ENCODE data around the gene LCORL. TPM values are rescaled to one million over a fixed set of nuclear protein-coding genes. Genes with fewer than 3 reads are reported as not detected.
"Not testable (repeated sequence)": the region's sequence is repeated elsewhere in the genome, so short reads cannot be mapped to it uniquely, and the experiment has no call there.

LCORL gene
- total RNA-seq, 1 donor from 2014 or later = 9.5 TPM

DNA sequence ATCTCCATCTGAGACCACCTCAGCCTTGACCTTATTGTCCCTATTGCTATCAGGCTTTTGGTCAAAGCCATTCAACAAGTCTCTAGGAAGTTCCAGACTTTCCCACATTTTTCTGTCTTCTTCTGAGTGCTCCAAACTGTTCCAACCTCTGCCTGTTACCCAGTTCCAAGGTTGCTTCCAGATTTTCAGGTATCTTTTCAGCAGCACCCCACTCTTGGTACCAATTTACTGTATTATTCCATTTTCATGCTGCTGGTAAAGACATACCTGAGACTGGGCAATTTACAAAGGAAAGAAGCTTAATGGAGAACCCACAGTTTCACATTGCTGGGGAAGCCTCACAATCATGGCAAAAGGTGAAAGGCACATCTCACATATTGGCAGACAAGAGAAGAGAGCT, 159.6 kb downstream of the LCORL start:
- H3K4me3 Mint-ChIP-seq (ENCODE audit: low read depth); DNase-seq (ENCODE audit: low spot score); H3K27me3 Mint-ChIP-seq (ENCODE audit: low read depth); H3K4me1 Mint-ChIP-seq (ENCODE audit: low read depth); H3K36me3 Mint-ChIP-seq (ENCODE audit: low read depth); H3K27ac Mint-ChIP-seq; intact Hi-C loops (cut with micrococcal nuclease): not testable (repeated sequence)
- peaks cover 19% of the 10 kb centered on the region for H3K9me3 Mint-ChIP-seq

DNA sequence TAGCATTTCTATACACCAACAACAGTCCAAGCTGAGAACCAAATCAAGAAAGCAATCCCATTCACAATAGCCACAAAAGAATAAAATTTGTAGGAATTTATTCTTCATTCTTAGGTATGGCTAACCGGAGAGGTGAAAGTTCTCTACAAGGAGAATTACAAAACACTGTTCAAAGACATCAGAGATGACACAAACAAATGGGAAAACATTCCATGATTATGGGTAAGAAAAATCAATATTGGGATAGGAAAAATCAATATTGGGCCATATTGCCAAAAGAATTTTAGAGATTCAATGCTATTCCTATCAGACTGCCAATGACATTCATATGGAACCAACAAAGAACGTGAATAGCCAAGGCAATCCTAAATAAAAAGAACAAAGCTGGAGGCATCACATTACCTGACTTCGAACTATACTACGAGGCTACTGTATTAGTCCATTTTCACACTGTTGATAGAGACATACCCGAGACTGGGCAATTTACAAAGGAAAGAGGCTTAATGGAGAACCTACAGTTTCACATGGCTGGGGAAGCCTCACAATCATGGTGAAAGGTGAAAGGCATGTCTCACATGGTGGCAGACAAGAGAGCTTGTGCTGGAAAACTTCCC, 161.7 kb downstream of the LCORL start:
- Mint-ChIP-seq H3K4me3 (ENCODE audit: low read depth) (no peak overlapping the region), H3K9me3 (peaks cover 19% of the 10 kb centered on the region), H3K36me3 (ENCODE audit: low read depth) (peaks cover 7% of the 10 kb centered on the region), H3K27me3 (ENCODE audit: low read depth) (no peaks in the 10 kb centered on the region), H3K4me1 (ENCODE audit: low read depth) (no peaks in the 10 kb centered on the region), H3K27ac (no peak overlapping the region)
- intact Hi-C loops (cut with micrococcal nuclease) = no loop called here
- no peak for DNase-seq (ENCODE audit: low spot score)

DNA sequence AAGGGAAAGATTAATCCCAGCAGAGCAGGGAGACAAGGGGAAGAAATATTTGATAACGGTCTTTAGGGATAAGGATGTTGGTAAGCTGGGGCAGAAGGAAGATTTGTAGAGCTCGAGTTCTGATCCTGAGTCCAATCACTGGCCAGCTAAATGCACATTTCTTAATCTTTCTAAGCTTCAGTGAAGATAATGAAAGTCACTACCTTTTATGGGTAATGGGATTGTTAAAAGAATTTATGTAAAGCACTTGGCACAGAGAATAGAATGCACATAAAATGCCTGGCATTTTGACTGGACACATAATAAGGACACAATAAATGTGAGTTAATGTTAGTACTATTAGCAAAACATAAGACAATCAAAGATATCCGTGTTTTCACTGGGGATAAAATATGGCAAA, 167.5 kb downstream of the LCORL start:
- intact Hi-C loops (cut with micrococcal nuclease) = no loop called here
- H3K4me1 Mint-ChIP-seq (ENCODE audit: low read depth) = no peaks in the 10 kb centered on the region

DNA sequence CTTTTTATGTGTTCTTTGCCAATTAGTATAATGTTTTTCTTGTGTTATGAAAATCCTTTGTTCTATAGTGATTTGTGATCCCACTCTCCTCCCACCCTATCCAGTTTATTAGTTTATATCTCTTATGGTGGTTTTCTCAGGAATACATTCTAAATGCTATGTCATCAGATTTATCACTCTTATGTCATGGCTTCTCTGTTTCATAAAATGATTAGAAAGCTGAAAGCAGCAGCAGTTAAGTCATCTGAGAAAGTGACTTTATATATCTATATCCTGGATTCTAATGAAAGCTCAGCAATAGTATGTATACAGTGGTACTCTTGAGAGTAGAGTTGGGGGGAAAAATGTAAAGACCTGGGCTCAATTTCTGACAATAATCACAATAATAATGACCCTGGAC, 169.6 kb downstream of the LCORL start:
- no peaks in the 10 kb centered on the region for H3K9me3 Mint-ChIP-seq
- intact Hi-C loops (cut with micrococcal nuclease) = no loop called here
- H3K4me1 Mint-ChIP-seq (ENCODE audit: low read depth) = no peaks in the 10 kb centered on the region
- H3K27me3 Mint-ChIP-seq (ENCODE audit: low read depth) = no peaks in the 10 kb centered on the region
- DNase-seq (ENCODE audit: low spot score) = no peak
- no peak overlapping the region for H3K27ac Mint-ChIP-seq
- no peak overlapping the region for H3K4me3 Mint-ChIP-seq (ENCODE audit: low read depth)
- H3K36me3 Mint-ChIP-seq (ENCODE audit: low read depth) = peaks cover 15% of the 10 kb centered on the region

More for the DNA sequence above, 167.5 kb downstream of the LCORL start:
- no peaks in the 10 kb centered on the region for H3K27me3 Mint-ChIP-seq (ENCODE audit: low read depth)
- peaks cover 3% of the 10 kb centered on the region for H3K36me3 Mint-ChIP-seq (ENCODE audit: low read depth)
- peaks cover 4% of the 10 kb centered on the region for H3K9me3 Mint-ChIP-seq
- no peak overlapping the region for H3K27ac Mint-ChIP-seq
- no peak for DNase-seq (ENCODE audit: low spot score)
- no peak overlapping the region for H3K4me3 Mint-ChIP-seq (ENCODE audit: low read depth)

DNA sequence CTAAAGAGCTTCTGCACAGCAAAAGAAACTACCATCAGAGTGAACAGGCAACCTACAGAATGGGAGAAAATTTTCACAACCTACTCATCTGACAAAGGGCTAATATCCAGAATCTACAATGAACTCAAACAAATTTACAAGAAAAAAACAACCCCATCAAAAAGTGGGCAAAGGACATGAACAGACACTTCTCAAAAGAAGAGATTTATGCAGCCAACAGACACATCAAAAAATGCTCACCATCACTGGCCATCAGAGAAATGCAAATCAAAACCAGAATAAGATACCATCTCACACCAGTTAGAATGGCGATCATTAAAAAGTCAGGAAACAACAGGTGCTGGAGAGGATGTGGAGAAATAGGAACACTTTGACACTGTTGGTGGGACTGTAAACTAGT, 171.3 kb downstream of the LCORL start:
- H3K4me1 Mint-ChIP-seq (ENCODE audit: low read depth); H3K27ac Mint-ChIP-seq; H3K27me3 Mint-ChIP-seq (ENCODE audit: low read depth); H3K9me3 Mint-ChIP-seq; DNase-seq (ENCODE audit: low spot score); intact Hi-C loops (cut with micrococcal nuclease); H3K4me3 Mint-ChIP-seq (ENCODE audit: low read depth): not testable (repeated sequence)
- peaks cover 30% of the 10 kb centered on the region for H3K36me3 Mint-ChIP-seq (ENCODE audit: low read depth)

DNA sequence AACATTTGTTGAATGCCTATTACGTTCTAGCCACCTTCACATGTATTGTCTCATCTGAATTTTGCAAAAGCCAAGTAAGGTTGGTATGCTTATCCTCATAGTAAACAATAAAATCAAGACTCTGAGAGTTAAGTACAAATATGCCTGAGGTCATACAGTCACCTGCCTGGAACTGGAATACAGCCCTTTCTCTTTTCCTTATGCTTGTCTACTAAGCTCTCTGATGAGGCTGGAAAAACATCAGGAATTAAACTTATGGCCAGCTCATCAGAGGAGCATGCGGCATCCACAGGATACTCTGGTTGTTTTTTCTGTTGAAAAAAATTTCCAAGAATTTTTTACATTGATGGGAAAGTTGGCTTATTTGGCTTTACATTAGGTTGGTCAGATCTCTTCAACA, 175.3 kb downstream of the LCORL start:
- intact Hi-C loops (cut with micrococcal nuclease) = no loop called here
- Mint-ChIP-seq H3K4me3 (ENCODE audit: low read depth) (no peak overlapping the region), H3K9me3 (no peaks in the 10 kb centered on the region), H3K27me3 (ENCODE audit: low read depth) (no peaks in the 10 kb centered on the region), H3K36me3 (ENCODE audit: low read depth) (peaks cover 68% of the 10 kb centered on the region), H3K4me1 (ENCODE audit: low read depth) (no peaks in the 10 kb centered on the region), H3K27ac (no peak overlapping the region)
- DNase-seq (ENCODE audit: low spot score) = no peak

DNA sequence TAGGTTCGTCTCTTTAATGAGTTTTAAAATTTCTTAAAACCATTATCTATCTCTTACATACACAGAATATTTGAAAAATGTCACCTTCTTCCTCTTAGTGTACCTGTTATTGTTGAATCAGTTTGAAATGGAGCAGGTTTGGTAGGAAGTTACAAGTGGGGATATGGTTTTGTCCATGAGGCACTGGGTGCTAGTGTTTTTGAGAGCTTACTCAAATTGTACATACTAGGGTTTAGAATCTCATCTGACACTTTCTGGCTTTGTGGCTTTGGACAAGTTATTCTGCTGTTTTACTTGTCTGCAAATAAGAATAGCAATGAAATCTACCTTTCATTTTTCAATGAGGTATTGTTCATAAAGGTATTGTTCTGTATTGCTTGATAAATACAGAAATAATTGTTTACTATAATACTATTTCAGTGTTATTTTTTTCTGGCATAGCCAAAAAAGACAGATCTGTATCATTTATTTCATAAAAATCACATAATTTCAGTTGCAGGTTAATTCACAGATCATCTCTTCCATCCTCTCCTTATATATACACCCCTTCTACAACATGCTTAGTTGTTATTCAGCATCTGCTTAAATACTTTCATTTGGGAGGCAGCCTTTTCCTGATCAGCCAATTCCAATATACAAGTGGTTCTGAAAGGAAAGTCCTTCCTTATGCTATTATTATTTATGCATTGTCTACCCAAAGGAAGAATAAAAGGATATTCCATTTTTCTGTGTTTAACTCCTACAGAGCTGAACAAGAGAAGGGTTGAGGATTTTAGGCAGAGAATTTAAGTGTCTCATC, 197.5 kb downstream of the LCORL start:
- H3K4me3 Mint-ChIP-seq (ENCODE audit: low read depth) = no peak overlapping the region
- intact Hi-C loops (cut with micrococcal nuclease) = no loop called here
- H3K36me3 Mint-ChIP-seq (ENCODE audit: low read depth) = peaks cover 70% of the 10 kb centered on the region
- peaks cover 45% of the 10 kb centered on the region for H3K4me1 Mint-ChIP-seq (ENCODE audit: low read depth)
- H3K9me3 Mint-ChIP-seq = no peaks in the 10 kb centered on the region
- peak overlapping the region; percentile 51 for H3K27ac Mint-ChIP-seq
- H3K27me3 Mint-ChIP-seq (ENCODE audit: low read depth) = no peaks in the 10 kb centered on the region
- DNase-seq (ENCODE audit: low spot score) = no peak

DNA sequence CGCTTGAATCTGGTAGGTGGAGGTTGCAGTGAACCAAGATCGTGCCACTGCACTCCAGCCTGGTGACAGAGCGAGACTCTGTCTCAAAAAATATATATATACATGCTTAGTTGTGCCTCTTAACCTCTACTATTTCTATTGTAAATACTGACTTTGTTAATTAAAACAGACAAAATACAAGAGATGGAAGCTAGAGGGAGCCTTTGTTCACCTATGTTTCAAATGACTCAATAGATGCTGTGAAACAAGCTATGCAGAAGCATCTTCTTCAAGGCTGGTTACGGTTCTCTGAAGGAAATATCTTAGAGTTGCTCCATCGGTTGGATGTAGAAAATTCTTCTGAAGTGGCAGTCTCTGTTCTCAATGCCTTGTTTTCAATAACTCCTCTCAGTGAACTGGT, 204.5 kb downstream of the LCORL start:
- H3K27ac Mint-ChIP-seq = no peak overlapping the region
- no peaks in the 10 kb centered on the region for H3K27me3 Mint-ChIP-seq (ENCODE audit: low read depth)
- peaks cover 55% of the 10 kb centered on the region for H3K4me1 Mint-ChIP-seq (ENCODE audit: low read depth)
- H3K9me3 Mint-ChIP-seq = no peaks in the 10 kb centered on the region
- no peak for DNase-seq (ENCODE audit: low spot score)
- peaks cover 69% of the 10 kb centered on the region for H3K36me3 Mint-ChIP-seq (ENCODE audit: low read depth)
- intact Hi-C loops (cut with micrococcal nuclease) = loop anchor here (1.0 to 10.0 kb wide), 4 partner anchors 138 to 1592 kb away; partner anchors contain the start of gene TAPT1
- H3K4me3 Mint-ChIP-seq (ENCODE audit: low read depth) = peak overlapping the region; percentile 49

DNA sequence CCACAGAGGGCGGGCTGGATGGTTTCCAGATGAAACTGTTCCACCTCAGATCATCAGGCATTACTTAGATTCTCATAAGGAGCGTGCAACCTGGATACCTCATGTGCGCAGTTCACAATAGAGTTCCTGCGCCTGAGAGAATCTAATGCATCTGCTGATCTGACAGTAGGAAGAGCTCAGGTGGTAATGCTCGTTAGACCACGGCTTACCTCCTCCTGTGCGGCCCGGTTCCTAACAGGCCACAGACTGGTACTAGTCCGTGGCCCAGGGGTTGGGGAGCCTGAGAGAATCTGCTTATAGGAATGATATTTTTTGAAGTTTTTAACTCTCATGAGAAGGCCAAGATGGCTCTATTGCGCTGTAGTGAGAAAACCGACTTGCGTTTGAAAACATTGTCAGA, 205.4 kb downstream of the LCORL start:
- no peak for DNase-seq (ENCODE audit: low spot score)
- H3K4me1 Mint-ChIP-seq (ENCODE audit: low read depth) = peaks cover 55% of the 10 kb centered on the region
- no peaks in the 10 kb centered on the region for H3K27me3 Mint-ChIP-seq (ENCODE audit: low read depth)
- peaks cover 68% of the 10 kb centered on the region for H3K36me3 Mint-ChIP-seq (ENCODE audit: low read depth)
- peak overlapping the region; percentile 19 for H3K27ac Mint-ChIP-seq
- no peaks in the 10 kb centered on the region for H3K9me3 Mint-ChIP-seq
- intact Hi-C loops (cut with micrococcal nuclease) = loop anchor here (10.0 kb wide), 3 partner anchors 139 to 1591 kb away; partner anchors contain the start of gene TAPT1
- H3K4me3 Mint-ChIP-seq (ENCODE audit: low read depth) = no peak overlapping the region

DNA sequence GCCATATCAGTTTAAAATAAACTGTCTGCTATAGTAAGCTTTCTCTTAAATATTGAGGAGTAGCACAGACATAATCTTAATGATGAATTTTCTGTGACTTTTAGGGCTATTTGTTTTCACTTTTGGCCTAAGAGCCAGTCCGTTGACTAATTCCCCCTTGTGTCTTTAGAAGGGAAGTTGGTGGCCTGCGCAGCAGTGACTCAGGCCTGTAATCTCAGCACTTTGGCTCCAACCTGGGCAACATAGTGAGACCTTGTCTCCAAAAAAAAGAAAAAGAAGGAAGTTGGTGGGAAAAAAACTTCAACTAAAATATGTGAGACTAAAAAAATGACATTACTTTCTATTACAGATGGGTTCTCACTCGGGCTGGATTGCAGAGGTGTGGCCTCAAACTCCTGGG, 207.4 kb downstream of the LCORL start:
- H3K4me3 Mint-ChIP-seq (ENCODE audit: low read depth) = no peak overlapping the region
- H3K27ac Mint-ChIP-seq = peak overlapping the region; percentile 44
- no peak for DNase-seq (ENCODE audit: low spot score)
- peaks cover 52% of the 10 kb centered on the region for H3K4me1 Mint-ChIP-seq (ENCODE audit: low read depth)
- H3K27me3 Mint-ChIP-seq (ENCODE audit: low read depth) = no peaks in the 10 kb centered on the region
- intact Hi-C loops (cut with micrococcal nuclease) = loop anchor here (5.0 to 10.0 kb wide), 4 partner anchors 141 to 1589 kb away; partner anchors contain the start of genes QDPR and TAPT1
- H3K36me3 Mint-ChIP-seq (ENCODE audit: low read depth) = peaks cover 74% of the 10 kb centered on the region
- no peaks in the 10 kb centered on the region for H3K9me3 Mint-ChIP-seq

DNA sequence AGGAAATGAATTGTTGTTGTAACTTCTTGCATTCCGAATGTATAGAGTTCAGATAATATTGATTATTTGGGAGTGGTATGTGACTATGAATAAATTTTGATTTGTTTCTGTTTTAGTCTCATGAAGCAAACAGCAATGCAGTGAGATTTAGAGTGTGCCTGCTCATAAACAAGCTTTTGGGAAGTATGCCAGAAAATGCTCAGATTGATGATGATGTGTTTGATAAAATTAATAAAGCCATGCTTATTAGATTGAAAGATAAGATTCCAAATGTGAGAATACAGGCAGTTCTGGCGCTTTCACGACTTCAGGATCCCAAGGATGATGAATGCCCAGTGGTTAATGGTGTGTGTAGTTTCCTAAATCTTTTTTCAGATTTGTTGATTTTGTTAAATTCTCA, 208.8 kb downstream of the LCORL start:
- Mint-ChIP-seq H3K27ac (peak overlapping the region; percentile 16), H3K9me3 (no peaks in the 10 kb centered on the region), H3K4me3 (ENCODE audit: low read depth) (peak overlapping the region; percentile 100), H3K36me3 (ENCODE audit: low read depth) (peaks cover 76% of the 10 kb centered on the region), H3K4me1 (ENCODE audit: low read depth) (peaks cover 55% of the 10 kb centered on the region), H3K27me3 (ENCODE audit: low read depth) (no peaks in the 10 kb centered on the region)
- intact Hi-C loops (cut with micrococcal nuclease) = loop anchor here (5.0 to 10.0 kb wide), 4 partner anchors 142 to 1588 kb away; partner anchors contain the start of genes QDPR and TAPT1
- no peak for DNase-seq (ENCODE audit: low spot score)

DNA sequence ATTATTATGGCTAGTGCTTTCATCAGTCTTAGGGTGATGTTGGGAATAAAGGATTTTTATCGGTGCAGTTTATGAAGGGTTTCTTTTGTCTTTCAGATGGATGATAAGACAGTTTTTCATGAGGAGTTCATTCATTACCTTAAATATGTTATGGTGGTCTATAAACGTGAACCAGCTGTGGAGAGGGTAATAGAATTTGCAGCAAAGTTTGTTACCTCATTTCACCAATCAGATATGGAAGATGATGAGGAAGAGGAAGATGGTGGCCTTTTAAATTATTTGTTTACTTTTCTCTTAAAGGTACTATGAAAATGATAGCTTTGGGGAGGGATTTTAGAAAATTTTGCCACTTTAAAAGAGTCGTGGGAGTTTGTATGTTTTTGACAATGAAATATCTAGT, 209.4 kb downstream of the LCORL start:
- no peak for DNase-seq (ENCODE audit: low spot score)
- intact Hi-C loops (cut with micrococcal nuclease) = loop anchor here (5.0 to 10.0 kb wide), 4 partner anchors 143 to 1587 kb away; partner anchors contain the start of genes QDPR and TAPT1
- Mint-ChIP-seq H3K27me3 (ENCODE audit: low read depth) (no peaks in the 10 kb centered on the region), H3K36me3 (ENCODE audit: low read depth) (peaks cover 76% of the 10 kb centered on the region), H3K4me1 (ENCODE audit: low read depth) (peaks cover 56% of the 10 kb centered on the region), H3K4me3 (ENCODE audit: low read depth) (peak overlapping the region; percentile 100), H3K9me3 (no peaks in the 10 kb centered on the region), H3K27ac (peak overlapping the region; percentile 91)

DNA sequence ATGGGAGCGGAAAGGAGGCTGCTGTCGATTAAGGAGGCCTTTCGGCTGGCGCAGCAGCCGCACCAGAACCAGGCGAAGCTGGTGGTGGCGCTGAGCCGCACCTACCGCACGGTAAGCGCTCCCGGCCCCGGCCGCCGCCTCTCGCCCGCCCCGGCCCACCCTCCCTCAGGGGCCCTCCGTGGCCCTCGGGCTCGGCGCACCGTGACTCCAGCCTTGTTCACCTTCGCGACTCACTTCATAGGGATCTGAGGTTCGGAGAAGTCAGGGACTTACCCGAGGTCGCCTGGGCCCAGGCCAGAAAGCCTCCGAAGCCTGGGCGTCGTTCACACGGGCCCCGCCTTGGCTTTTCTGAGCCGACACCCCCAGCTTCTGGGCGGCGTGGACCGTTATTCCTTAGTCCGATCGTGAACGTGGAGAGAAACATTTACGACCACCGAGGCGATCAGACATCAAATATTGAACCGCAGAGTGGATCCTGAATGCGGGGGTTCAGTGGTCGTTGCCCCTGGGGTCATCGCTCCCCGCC, 210.4 kb downstream of the LCORL start:
- H3K27ac Mint-ChIP-seq = peak overlapping the region; percentile 100
- H3K9me3 Mint-ChIP-seq = no peaks in the 10 kb centered on the region
- peaks cover 70% of the 10 kb centered on the region for H3K36me3 Mint-ChIP-seq (ENCODE audit: low read depth)
- no peak for DNase-seq (ENCODE audit: low spot score)
- peak overlapping the region; percentile 100 for H3K4me3 Mint-ChIP-seq (ENCODE audit: low read depth)
- H3K4me1 Mint-ChIP-seq (ENCODE audit: low read depth) = peaks cover 57% of the 10 kb centered on the region
- H3K27me3 Mint-ChIP-seq (ENCODE audit: low read depth) = no peaks in the 10 kb centered on the region
- intact Hi-C loops (cut with micrococcal nuclease) = loop anchor here (2.0 to 10.0 kb wide), 5 partner anchors 144 to 1586 kb away; partner anchors contain the start of genes QDPR and TAPT1
